Activated naive CD4-positive, alpha-beta T cell treated with anti-CD3 and anti-CD28 coated beads for 36 hours (primary cell): ENCODE data around the gene SMIM23. TPM values are rescaled to one million over a fixed set of nuclear protein-coding genes. Genes with fewer than 3 reads are reported as not detected.
A peak's percentile ranks its signal among the peaks of the same experiment; 100 is the strongest.

ENCODE experiments used
- CTCF ChIA-PET: fragments of 350-600 bp; sonication (Branson Sonifier 250); formaldehyde crosslinking; loops from one replicate; lab custom pipeline; 2021; ENCODE audit warnings: antibody characterized with exemption; lab: Charles Lee
- DNase-seq: peaks from one replicate; pipeline ENCODE4 v3.0.0-alpha.2; 2020
- H3K27ac Mint-ChIP-seq: one replicate; pipeline ENCODE4 v1.8.0; 2021; ENCODE audit warnings: mild to moderate bottlenecking, mixed read lengths
- H3K27me3 Mint-ChIP-seq: one replicate; pipeline ENCODE4 v1.8.0; 2021; ENCODE audit warnings: low read depth, mixed read lengths
- H3K36me3 Mint-ChIP-seq: one replicate; pipeline ENCODE4 v1.8.0; 2021; ENCODE audit warnings: low read depth, mixed read lengths
- H3K4me1 Mint-ChIP-seq: one replicate; pipeline ENCODE4 v1.8.0; 2021; ENCODE audit warnings: low read depth, mixed read lengths
- H3K4me3 Mint-ChIP-seq: one replicate; pipeline ENCODE4 v1.8.0; 2021; ENCODE audit warnings: mild to moderate bottlenecking, moderate library complexity, mixed read lengths
- H3K9me3 Mint-ChIP-seq: one replicate; pipeline ENCODE4 v1.8.0; 2021; ENCODE audit warnings: mixed read lengths
- intact Hi-C: fragments of 100-400 bp; cut with micrococcal nuclease; formaldehyde crosslinking; loops from one replicate; pipeline ENCODE4 v1.15.1; 2023
- total RNA-seq, 2 experiments: library from RNA; stranded (reverse); gene quantifications; one replicate each; pipeline ENCODE4 v1.2.3, GENCODE V29; 2021

The SMIM23 gene
- total RNA-seq, result not detected

DNA sequence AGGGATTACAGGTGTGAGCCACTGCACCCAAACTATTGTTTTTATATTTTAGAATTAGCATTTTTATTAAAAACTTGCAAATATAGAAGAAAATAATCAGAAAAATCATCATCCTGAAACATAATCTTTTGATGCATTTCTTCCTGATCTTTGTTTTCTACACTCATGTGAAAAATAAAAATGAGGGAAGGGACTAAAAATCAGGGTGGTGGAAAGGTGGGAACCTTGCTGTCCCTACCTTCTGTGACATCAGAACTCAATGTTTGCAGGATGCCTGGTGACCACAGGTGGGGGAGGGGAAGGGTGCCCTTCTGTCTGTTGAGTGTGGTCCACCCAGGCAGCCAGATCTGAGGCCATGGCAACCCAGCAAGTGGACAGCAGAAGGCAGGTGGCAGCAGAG, at the start of gene SMIM23:
Gene SMIM23 (plus strand): TSS at position 301 of the 400 bp plus-strand sequence. CDS start 55 bp downstream, at position 356.
- CTCF ChIA-PET, result no interaction called here
- H3K36me3 Mint-ChIP-seq, result no peaks in the 10 kb centered on the region
- no peak within 1 kb of the TSS for H3K27ac Mint-ChIP-seq
- no peak within 1 kb of the TSS for H3K4me3 Mint-ChIP-seq
- peaks cover 6% of the 10 kb centered on the region for H3K27me3 Mint-ChIP-seq
- intact Hi-C loops, result no loop called here
- H3K9me3 Mint-ChIP-seq, result no peaks in the 10 kb centered on the region
- DNase-seq, result no peak
- H3K4me1 Mint-ChIP-seq, result no peaks in the 10 kb centered on the region

DNA sequence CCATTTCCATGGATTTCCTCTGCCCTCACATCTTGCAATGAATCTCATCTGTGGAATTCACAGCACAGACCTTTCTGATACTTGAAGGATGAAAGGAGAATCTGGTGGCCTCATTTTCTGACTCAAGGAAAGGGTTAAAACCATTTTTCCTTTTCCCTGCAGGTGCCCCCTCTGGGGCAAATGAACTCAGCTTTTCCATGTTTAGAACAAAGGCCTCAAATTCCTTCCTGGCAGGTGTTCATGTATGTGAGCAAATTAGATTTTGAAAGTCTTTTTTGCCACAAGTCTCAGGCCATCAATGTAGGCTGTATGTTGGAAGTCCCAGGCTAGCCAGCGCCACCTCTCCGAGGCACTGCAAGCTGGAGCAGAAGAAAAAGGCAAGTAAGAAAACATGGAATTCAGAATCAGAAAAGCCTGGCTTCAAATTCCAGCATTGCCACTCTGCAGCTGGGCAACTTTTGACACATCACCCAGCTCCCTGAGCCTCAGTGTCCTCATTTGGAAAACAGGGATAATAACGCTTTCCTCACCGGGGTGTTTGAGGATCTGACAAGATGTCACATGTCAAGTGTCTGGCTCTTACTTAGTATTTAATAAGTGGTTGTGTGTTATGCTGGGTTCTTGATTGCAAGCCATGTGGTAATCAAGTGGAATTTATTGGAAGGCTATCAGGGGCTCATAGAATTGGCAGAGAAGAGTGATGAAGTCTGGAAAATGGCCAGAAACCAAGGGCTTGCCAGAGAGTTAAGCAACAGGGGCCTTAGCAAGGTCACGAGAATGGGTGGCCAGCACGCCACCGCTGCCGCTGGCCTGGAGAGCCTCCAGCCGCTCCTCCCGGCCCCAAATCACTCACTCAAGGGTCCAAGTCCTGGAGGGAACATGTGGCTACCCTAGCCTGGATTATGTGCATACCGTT, 48.4 kb upstream of the SMIM23 start:
- CTCF ChIA-PET, result interaction anchor here (0.6 kb wide), 1 partner anchor 302 kb away, joined by 3 read pairs; no protein-coding TSS in a partner anchor
- intact Hi-C loops, result no loop called here
- Mint-ChIP-seq H3K36me3 (no peaks in the 10 kb centered on the region), H3K4me3 (no peak overlapping the region), H3K9me3 (no peaks in the 10 kb centered on the region), H3K27me3 (peaks cover 2% of the 10 kb centered on the region), H3K4me1 (no peaks in the 10 kb centered on the region), H3K27ac (no peak overlapping the region)
- DNase-seq, result no peak

DNA sequence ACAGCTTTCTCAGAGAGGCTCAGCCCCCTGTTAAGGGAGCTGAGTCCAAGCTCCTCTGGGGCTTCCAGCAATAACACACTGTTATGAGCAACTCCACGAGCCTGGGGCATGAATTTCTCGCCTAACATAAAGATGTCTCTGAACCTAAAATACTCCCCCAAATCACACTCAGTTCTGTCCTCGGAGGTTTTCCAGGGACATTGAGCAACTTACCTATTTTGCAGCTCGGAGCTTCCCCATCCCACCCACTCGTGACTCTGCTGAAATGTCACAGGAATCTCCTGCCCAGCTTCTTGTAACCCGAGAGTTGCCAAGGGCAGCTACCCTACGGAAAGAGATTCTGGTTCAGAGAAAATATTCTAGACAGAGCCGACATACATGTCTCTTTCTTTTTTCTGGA, 47.1 kb upstream of the SMIM23 start:
- intact Hi-C loops, result no loop called here
- no peak for DNase-seq
- Mint-ChIP-seq H3K4me1 (no peaks in the 10 kb centered on the region), H3K4me3 (no peak overlapping the region), H3K27me3 (peaks cover 2% of the 10 kb centered on the region), H3K36me3 (no peaks in the 10 kb centered on the region), H3K27ac (no peak overlapping the region), H3K9me3 (no peaks in the 10 kb centered on the region)
- CTCF ChIA-PET, result no interaction called here

DNA sequence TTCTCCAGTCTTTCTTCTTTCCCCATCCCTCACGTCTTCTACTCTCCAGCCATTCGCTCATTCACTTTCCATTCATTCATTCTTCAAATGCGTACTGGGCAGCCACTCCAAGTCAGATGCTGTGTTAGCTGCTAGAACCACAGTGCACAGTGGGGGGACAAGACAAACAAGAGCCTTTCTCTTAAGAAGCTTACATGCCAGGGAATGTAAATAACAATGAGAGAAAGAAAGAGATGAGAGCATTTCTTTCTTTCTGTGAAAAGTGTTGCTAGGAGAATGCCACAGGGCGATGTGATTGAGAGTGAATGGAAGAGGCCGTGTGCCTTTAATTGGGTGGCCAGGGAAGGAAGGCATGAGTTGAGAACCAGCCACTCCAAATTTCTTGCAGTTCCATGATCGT, 46.3 kb upstream of the SMIM23 start:
- no peak overlapping the region for H3K27ac Mint-ChIP-seq
- CTCF ChIA-PET, result no interaction called here
- peaks cover 2% of the 10 kb centered on the region for H3K27me3 Mint-ChIP-seq
- no peaks in the 10 kb centered on the region for H3K9me3 Mint-ChIP-seq
- H3K4me1 Mint-ChIP-seq, result no peaks in the 10 kb centered on the region
- DNase-seq, result no peak
- no peaks in the 10 kb centered on the region for H3K36me3 Mint-ChIP-seq
- H3K4me3 Mint-ChIP-seq, result no peak overlapping the region
- intact Hi-C loops, result no loop called here

DNA sequence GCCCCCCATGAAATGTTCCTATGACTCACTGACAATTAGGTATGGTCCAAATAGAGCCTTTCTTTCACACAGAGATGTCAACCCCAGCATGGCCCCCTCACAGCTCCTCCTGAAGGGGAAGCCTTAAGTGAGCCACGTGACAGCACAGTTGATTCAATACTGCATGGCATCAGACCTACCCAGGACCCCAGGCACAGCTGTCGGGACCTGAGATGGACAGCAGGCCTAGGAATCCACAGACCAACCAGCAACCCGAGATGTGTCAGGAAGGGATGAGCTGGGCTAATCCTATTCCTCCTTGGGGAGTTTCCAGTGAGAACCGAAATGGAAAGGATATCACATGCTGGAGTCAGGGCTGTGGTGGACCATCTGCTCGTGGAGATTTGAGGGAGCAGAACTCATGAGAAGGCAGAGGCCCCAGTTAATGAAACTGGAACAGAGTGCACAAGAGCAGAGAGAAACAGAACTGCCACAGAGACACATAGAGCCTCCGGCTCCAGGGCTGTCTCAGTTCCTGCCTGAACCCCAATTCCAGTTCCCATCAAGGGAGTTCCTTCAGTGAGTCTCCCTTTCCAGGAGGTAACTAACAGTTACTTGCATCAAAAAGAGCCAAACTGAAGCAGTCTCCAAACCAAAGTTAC, 42.1 kb upstream of the SMIM23 start:
- intact Hi-C loops, result no loop called here
- CTCF ChIA-PET, result interaction anchor here (0.7 to 1.1 kb wide), 2 partner anchors 10 to 56 kb away, joined by 3 read pairs; no protein-coding TSS in a partner anchor
- Mint-ChIP-seq H3K27ac (no peak overlapping the region), H3K36me3 (no peaks in the 10 kb centered on the region), H3K27me3 (no peaks in the 10 kb centered on the region), H3K4me3 (no peak overlapping the region), H3K4me1 (no peaks in the 10 kb centered on the region), H3K9me3 (no peaks in the 10 kb centered on the region)
- DNase-seq, result no peak

DNA sequence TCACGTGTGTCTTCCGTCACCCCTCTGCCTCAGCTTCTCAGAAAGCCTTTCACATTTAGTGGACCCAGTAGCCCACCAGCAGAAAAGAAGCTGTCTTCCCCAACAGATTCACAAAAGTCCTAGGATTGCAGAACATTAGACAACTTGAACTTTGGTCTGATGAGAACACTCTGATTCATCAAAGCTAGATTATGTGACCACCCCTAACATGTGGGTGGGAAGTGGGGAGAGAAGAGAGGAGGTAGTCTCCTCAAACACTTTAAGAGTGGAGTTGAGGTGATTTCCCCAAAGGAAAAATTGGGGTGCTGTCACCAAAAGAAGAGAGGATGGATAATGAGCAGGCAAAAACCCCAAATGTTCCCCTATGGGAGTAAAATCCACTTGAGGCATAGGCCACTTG, 41.4 kb upstream of the SMIM23 start:
- intact Hi-C loops, result no loop called here
- CTCF ChIA-PET, result interaction anchor here (0.7 kb wide), 1 partner anchor 10 kb away, joined by 3 read pairs; no protein-coding TSS in a partner anchor
- H3K27me3 Mint-ChIP-seq, result no peaks in the 10 kb centered on the region
- no peak for DNase-seq
- H3K9me3 Mint-ChIP-seq, result no peaks in the 10 kb centered on the region
- no peak overlapping the region for H3K27ac Mint-ChIP-seq
- no peaks in the 10 kb centered on the region for H3K36me3 Mint-ChIP-seq
- no peaks in the 10 kb centered on the region for H3K4me1 Mint-ChIP-seq
- no peak overlapping the region for H3K4me3 Mint-ChIP-seq

DNA sequence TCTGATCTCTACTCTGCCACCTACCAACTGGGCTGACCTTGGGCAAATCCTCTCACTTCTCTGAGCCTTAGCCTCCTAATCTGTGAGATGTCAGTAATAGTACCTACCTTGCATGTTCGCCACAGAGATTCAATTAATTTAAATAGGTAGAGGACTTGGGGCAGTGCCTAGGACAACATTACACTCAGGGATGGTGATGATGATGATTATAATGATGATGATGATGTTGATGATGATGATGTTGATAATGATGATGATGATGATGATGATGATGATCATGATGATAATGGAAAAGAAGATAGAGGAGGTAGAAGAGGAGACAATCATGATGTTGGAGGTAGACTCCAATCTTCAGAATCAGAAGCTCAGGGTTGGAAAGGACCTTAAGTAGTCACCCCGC, 40.7 kb upstream of the SMIM23 start:
- DNase-seq, result no peak
- no peak overlapping the region for H3K27ac Mint-ChIP-seq
- intact Hi-C loops, result no loop called here
- no peaks in the 10 kb centered on the region for H3K36me3 Mint-ChIP-seq
- H3K9me3 Mint-ChIP-seq, result no peaks in the 10 kb centered on the region
- H3K27me3 Mint-ChIP-seq, result peaks cover 4% of the 10 kb centered on the region
- CTCF ChIA-PET, result no interaction called here
- no peaks in the 10 kb centered on the region for H3K4me1 Mint-ChIP-seq
- no peak overlapping the region for H3K4me3 Mint-ChIP-seq

DNA sequence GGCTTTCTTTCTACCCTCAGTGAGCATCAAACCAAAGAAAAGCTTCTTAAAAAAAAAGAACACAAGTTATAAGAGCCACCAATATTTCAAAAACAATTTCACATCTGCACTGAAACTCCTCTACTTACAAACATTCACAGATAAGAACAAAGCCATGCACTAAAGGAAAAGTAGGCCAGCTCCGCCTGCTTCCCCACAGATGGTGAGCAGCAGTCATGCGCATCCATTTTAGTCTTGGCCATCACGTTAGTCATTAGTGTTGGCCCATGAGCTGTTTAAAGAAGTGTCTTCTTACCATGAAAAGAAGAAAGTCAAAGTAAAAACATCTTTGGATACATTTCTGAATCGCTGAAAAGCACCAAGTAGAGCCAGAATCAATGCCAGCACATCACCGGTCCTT, 40.0 kb upstream of the SMIM23 start:
- CTCF ChIA-PET, result no interaction called here
- Mint-ChIP-seq H3K9me3 (no peaks in the 10 kb centered on the region), H3K4me3 (no peak overlapping the region), H3K36me3 (no peaks in the 10 kb centered on the region), H3K27me3 (peaks cover 4% of the 10 kb centered on the region), H3K27ac (no peak overlapping the region), H3K4me1 (no peaks in the 10 kb centered on the region)
- intact Hi-C loops, result no loop called here
- no peak for DNase-seq

DNA sequence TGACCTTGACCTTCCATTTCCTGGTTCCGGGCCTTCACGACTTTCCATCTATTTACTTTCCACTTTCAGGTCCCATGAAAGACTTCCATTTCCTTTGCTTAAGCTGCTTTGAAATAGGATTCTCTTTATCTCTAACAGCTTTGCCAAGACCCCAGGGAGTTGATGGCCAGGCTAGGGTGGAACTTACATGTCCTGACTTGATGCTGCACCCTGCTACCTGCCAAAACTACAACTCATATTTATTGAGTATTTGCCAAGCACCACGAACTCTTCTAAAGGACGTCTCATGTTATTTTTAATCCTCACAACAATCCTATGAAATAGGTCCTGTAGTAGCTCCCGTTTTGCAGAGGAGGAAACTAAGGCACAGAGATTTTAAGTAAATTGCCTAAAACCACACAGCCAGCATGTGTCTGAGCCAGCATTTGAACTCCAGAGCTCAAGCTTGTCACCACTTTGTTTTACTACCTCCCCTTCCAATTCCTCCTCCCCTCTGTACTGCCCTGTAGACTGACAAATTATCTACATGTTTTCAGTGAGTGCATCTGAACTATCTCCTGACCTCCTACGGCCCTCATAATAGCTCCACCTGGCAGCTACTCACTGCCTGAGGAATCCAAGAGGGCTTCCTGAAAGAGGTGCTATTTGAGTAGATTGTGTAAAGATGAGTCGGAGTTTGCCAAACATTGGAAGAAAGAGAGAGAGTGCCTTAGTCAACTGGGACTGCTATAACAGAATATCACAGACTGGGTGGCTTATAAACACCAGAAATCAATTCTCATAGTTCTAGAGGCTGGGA, 38.4 kb upstream of the SMIM23 start:
- Mint-ChIP-seq H3K9me3 (no peaks in the 10 kb centered on the region), H3K4me1 (no peaks in the 10 kb centered on the region), H3K4me3 (no peak overlapping the region), H3K27ac (no peak overlapping the region), H3K36me3 (no peaks in the 10 kb centered on the region), H3K27me3 (peaks cover 4% of the 10 kb centered on the region)
- CTCF ChIA-PET, result no interaction called here
- intact Hi-C loops, result no loop called here
- no peak for DNase-seq

DNA sequence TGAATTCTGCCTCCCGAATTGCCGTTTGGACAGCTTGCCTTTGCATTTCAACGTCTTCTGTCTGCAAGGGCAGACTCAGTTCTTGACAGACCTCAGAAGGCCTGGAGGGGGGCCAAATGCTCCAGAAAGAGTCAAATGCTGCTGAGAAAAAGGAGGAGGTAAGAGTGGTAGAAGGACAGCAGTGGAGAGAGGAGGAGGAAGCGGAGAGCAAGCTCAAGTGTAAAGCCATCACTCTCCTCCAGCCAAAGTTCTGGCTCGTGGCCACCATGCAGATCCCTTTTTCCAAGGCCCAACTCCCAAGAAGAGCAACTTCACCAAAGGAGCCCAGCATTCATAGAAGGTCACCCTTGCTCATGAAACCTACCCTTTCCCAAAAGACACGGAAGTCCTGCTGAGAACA, 36.9 kb upstream of the SMIM23 start:
- DNase-seq, result no peak
- CTCF ChIA-PET, result interaction anchor here (0.5 to 1.2 kb wide), 3 partner anchors 10 to 384 kb away, joined by 3 read pairs; no protein-coding TSS in a partner anchor
- no peak overlapping the region for H3K4me3 Mint-ChIP-seq
- H3K27me3 Mint-ChIP-seq, result peaks cover 7% of the 10 kb centered on the region
- H3K27ac Mint-ChIP-seq, result no peak overlapping the region
- no peaks in the 10 kb centered on the region for H3K9me3 Mint-ChIP-seq
- intact Hi-C loops, result no loop called here
- H3K36me3 Mint-ChIP-seq, result no peaks in the 10 kb centered on the region
- no peaks in the 10 kb centered on the region for H3K4me1 Mint-ChIP-seq

DNA sequence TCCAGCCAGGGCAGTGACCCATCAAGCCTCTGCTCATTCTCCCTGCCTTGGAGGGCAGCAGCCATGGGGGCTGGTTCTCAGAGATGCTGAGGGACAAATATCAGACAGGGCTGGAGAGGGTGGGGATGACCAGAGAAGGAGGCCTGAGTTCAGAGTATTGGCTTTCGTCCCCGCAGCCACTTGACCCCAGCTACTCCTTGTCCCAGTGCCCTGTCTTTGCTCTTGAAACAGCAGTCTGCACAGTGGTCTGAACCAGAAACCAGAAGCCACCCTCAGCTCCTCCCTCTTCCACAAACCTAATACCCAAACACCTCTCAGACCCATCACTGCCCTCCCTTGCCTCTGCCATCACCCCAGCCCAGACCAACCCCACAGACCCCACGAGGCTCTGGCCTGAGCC, 36.3 kb upstream of the SMIM23 start:
- intact Hi-C loops, result no loop called here
- Mint-ChIP-seq H3K36me3 (no peaks in the 10 kb centered on the region), H3K4me3 (no peak overlapping the region), H3K27ac (no peak overlapping the region), H3K27me3 (peaks cover 7% of the 10 kb centered on the region), H3K4me1 (no peaks in the 10 kb centered on the region), H3K9me3 (no peaks in the 10 kb centered on the region)
- no peak for DNase-seq
- CTCF ChIA-PET, result no interaction called here

DNA sequence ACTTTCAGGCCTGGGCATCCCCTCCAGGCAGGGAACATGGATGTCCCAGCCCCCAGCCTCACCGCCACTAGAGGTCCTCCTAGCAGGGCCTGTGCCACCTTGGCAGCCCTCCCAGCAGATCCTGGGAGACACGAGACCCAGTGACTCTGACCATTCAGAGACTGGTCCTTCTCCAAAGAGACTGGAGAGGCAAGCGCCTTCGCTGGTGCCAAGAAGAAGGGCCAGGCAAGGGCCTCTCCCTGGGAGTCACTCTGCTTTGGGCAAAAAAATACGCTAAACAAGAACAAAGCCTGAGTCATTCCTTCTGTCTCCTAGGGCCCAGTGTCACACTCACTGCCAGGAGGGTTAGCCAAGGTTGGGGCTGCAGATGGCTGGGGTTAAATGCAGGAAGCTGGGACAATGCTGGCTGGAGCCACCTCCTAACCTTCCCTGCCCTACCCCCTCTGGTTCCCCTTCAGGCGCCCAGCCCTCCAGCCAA, 35.3 kb upstream of the SMIM23 start:
- H3K27me3 Mint-ChIP-seq, result peaks cover 7% of the 10 kb centered on the region
- H3K9me3 Mint-ChIP-seq, result no peaks in the 10 kb centered on the region
- CTCF ChIA-PET, result no interaction called here
- no peak overlapping the region for H3K4me3 Mint-ChIP-seq
- intact Hi-C loops, result no loop called here
- peak; percentile 12 for DNase-seq
- no peaks in the 10 kb centered on the region for H3K36me3 Mint-ChIP-seq
- no peak overlapping the region for H3K27ac Mint-ChIP-seq
- H3K4me1 Mint-ChIP-seq, result no peaks in the 10 kb centered on the region
